SU-DHL-6 (cell line): Measurements from ENCODE around the gene EMC7.

Experiments used
- H2AFZ ChIP-seq: fragments of 200-600 bp; sonication (generic); 2 replicates; pipeline ENCODE4 v1.6.1; 2014; ENCODE audit warnings: low read depth, mild to moderate bottlenecking, moderate library complexity, mixed read lengths, antibody characterized with exemption, low read length; ENCODE audit not compliant: severe bottlenecking
- H3F3A ChIP-seq: fragments of 200-600 bp; shearing (Covaris generic); 2 replicates; pipeline ENCODE4 v1.6.0; 2016; ENCODE audit warnings: antibody characterized with exemption, mild to moderate bottlenecking; ENCODE audit not compliant: insufficient read depth
- H3K27ac ChIP-seq: fragments of 200-600 bp; sonication (generic); 2 replicates; pipeline ENCODE4 v1.5.1; 2016; ENCODE audit warnings: low read depth, mild to moderate bottlenecking, low read length, moderate library complexity, mixed read lengths
- H3K27me3 ChIP-seq: fragments of 200-600 bp; sonication (generic), shearing (Covaris generic); 2 replicates; pipeline ENCODE4 v1.6.0; 2014; ENCODE audit warnings: mild to moderate bottlenecking, low read length
- H3K36me3 ChIP-seq: fragments of 200-600 bp; sonication (generic); 2 replicates; pipeline ENCODE4 v1.6.1; 2014; ENCODE audit warnings: mild to moderate bottlenecking, low read length, mixed read lengths
- H3K4me2 ChIP-seq: fragments of 300-600, 200-600 bp; shearing (Covaris generic), sonication (generic); 2 replicates; pipeline ENCODE4 v1.6.0; 2014; ENCODE audit warnings: low read length, low read depth, mild to moderate bottlenecking; ENCODE audit not compliant: poor library complexity, severe bottlenecking
- H3K4me3 ChIP-seq: fragments of 200-600 bp; sonication (generic); 2 replicates; pipeline ENCODE4 v1.5.1; 2014; ENCODE audit warnings: antibody characterized with exemption, low read length, mild to moderate bottlenecking, mixed read lengths; ENCODE audit not compliant: insufficient read depth, poor library complexity, severe bottlenecking
- H3K79me2 ChIP-seq: fragments of 200-600 bp; sonication (generic); 2 replicates; pipeline ENCODE4 v1.6.1; 2014; ENCODE audit warnings: mild to moderate bottlenecking, low read length, moderate library complexity; ENCODE audit not compliant: insufficient read depth
- H3K9ac ChIP-seq: fragments of 200-600 bp; sonication (generic); 2 replicates; pipeline ENCODE4 v1.7.0; 2014; ENCODE audit warnings: mild to moderate bottlenecking, low read length
- H3K9me2 ChIP-seq: fragments of 200-600 bp; sonication (generic); replicated peaks from 2 replicates; pipeline ENCODE4 v1.6.1; 2014; ENCODE audit warnings: low read length; ENCODE audit not compliant: insufficient read depth
- H3K9me3 ChIP-seq: fragments of 200-600 bp; sonication (generic); 2 replicates; pipeline ENCODE4 v1.6.1; 2014; ENCODE audit warnings: low read length, mixed read lengths; ENCODE audit not compliant: insufficient read depth
- H4K20me1 ChIP-seq: fragments of 200-600 bp; sonication (generic); 2 replicates; pipeline ENCODE4 v1.6.1; 2014; ENCODE audit warnings: low read depth, mild to moderate bottlenecking, antibody characterized with exemption, low read length, moderate library complexity, mixed read lengths
- EZH2phosphoT487 ChIP-seq: fragments of 200-600 bp; sonication (generic), shearing (Covaris generic); conservative IDR thresholded peaks from 2 replicates; pipeline ENCODE4 v1.6.1; 2018; ENCODE audit warnings: mild to moderate bottlenecking, antibody characterized with exemption, low read length, moderate library complexity, mixed read lengths
- TF ChIP-seq, protein P1 (sequence below): fragments of 200-600 bp; sonication (generic); IDR thresholded peaks from one replicate; pipeline ENCODE4 v1.5.1; 2017; ENCODE audit warnings: antibody characterized with exemption, mild to moderate bottlenecking, low read length, moderate library complexity; ENCODE audit not compliant: insufficient read depth, poor library complexity, severe bottlenecking

The EMC7 gene

DNA sequence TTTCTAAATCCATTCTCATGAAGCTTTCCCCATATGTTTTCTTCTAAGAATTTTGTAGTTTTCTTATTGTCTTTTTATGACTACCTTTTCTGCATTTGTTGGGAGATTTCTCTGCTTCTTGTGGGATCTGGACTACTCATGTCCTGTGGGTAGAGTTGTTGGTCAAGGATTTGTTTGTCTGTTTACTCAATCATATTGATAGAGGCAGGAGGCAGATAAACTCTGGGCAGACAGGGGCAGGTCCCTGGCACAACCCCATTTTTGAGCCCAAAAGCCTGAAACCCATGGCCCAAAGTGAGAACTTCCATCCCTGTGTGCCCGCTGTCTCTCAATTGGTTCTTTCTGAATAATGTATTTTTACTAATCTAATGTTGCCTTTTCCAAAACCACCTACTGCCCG, 12.6 kb upstream of the EMC7 start:
- Histone ChIP-seq H4K20me1 (no peaks in the 10 kb centered on the region), H3K36me3 (no peaks in the 10 kb centered on the region), H3K9me2 (no peaks in the 10 kb centered on the region), H3K79me2 (no peaks in the 10 kb centered on the region), H3K9me3 (no peaks in the 10 kb centered on the region), H2AFZ (no peak overlapping the region), H3K9ac (no peak overlapping the region), H3K4me2 (no peak overlapping the region), H3K27ac (no peak overlapping the region), H3F3A (no peaks in the 10 kb centered on the region), H3K4me3 (no peak overlapping the region), H3K27me3 (no peaks in the 10 kb centered on the region)
- no peak for TF ChIP-seq EZH2phosphoT487
- TF ChIP-seq, protein P1, sequence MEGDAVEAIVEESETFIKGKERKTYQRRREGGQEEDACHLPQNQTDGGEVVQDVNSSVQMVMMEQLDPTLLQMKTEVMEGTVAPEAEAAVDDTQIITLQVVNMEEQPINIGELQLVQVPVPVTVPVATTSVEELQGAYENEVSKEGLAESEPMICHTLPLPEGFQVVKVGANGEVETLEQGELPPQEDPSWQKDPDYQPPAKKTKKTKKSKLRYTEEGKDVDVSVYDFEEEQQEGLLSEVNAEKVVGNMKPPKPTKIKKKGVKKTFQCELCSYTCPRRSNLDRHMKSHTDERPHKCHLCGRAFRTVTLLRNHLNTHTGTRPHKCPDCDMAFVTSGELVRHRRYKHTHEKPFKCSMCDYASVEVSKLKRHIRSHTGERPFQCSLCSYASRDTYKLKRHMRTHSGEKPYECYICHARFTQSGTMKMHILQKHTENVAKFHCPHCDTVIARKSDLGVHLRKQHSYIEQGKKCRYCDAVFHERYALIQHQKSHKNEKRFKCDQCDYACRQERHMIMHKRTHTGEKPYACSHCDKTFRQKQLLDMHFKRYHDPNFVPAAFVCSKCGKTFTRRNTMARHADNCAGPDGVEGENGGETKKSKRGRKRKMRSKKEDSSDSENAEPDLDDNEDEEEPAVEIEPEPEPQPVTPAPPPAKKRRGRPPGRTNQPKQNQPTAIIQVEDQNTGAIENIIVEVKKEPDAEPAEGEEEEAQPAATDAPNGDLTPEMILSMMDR, result no peak

DNA sequence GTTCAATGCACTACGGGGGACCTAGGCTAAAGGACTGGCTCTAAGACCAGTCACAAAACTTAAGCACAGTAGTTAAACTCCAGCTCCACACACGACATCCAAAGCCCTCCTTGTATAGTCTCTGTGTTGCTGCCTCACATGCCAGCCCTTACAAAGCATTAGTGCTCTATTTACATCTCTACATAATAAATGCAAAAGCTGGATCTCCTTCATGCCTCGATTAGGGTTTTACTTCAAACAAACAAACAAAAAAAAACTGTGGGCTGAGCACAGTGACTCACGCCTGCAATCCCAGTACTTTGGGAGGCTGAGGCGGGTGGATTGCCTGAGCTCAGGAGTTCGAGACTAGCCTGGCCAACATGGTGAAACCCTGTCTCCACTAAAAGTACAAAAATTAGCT, 9.8 kb upstream of the EMC7 start:
- Histone ChIP-seq H3K4me3 (no peak overlapping the region), H3K27ac (no peak overlapping the region), H4K20me1 (no peaks in the 10 kb centered on the region), H3K79me2 (no peaks in the 10 kb centered on the region), H3K27me3 (no peaks in the 10 kb centered on the region), H3K4me2 (no peak overlapping the region), H3K9me2 (no peaks in the 10 kb centered on the region), H3K9ac (no peak overlapping the region), H3K36me3 (no peaks in the 10 kb centered on the region), H3F3A (no peaks in the 10 kb centered on the region), H2AFZ (no peak overlapping the region), H3K9me3 (no peaks in the 10 kb centered on the region)
- TF ChIP-seq EZH2phosphoT487, result no peak
- TF ChIP-seq, protein P1, result no peak

DNA sequence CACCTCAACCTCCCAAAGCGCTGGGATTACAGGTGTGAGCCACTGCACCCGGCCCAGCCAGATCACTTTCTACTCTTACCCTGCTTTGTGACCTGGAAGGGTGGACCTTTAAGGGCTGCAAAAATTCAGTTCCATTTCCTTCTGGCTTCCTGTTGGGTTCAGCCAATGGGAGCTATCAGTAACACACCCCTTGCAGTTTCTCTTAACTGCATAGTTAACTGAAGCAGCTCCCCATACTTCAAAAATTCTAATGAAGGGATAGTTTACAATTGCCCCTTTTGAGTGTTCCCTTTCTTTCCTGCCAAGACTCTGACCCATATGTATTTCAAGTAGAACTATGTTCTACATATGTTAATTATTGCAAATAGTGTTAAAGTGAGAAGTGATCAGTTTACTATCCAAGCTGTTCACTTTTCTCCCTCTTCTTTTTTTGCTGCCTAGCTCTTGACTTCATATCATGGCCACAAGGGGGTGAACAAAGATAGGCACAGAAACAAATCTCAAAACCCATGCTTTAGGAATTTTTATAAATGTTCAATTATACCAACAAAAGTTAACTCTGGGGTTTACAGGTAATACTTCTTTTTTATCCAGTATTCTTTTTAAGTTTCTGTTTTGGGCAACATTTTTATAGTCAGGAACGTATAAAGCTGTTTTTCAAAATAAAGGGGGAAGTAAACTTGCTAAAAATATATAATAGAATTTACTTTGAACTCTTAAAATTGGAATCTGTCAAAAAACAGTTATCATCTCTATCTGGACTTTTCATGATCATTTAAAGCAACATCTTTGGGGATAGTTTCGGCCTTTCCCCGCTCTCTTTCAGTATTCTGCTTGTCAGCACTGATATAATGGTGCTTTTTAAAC, 8.4 kb upstream of the EMC7 start:
- H3K9me3 ChIP-seq, result no peaks in the 10 kb centered on the region
- no peaks in the 10 kb centered on the region for H3K79me2 ChIP-seq
- H2AFZ ChIP-seq, result no peak overlapping the region
- H3K27me3 ChIP-seq, result no peaks in the 10 kb centered on the region
- TF ChIP-seq, protein P1, result peak; percentile 44
- no peak for TF ChIP-seq EZH2phosphoT487
- no peaks in the 10 kb centered on the region for H3F3A ChIP-seq
- H3K27ac ChIP-seq, result no peak overlapping the region
- no peaks in the 10 kb centered on the region for H3K36me3 ChIP-seq
- H3K9me2 ChIP-seq, result no peaks in the 10 kb centered on the region
- H3K4me3 ChIP-seq, result no peak overlapping the region
- no peak overlapping the region for H3K4me2 ChIP-seq
- H3K9ac ChIP-seq, result no peak overlapping the region
- no peaks in the 10 kb centered on the region for H4K20me1 ChIP-seq
